GM21825 (cell line): ENCODE measurements around the gene LCMT1.

Source experiments
- ATAC-seq: cut with Tn5 transposase; IDR thresholded peaks from one replicate; pipeline ENCODE4 v1.9.1; 2021; ENCODE audit warnings: mild to moderate bottlenecking, moderate library complexity; ENCODE audit not compliant: unreplicated experiment

LCMT1 gene

DNA sequence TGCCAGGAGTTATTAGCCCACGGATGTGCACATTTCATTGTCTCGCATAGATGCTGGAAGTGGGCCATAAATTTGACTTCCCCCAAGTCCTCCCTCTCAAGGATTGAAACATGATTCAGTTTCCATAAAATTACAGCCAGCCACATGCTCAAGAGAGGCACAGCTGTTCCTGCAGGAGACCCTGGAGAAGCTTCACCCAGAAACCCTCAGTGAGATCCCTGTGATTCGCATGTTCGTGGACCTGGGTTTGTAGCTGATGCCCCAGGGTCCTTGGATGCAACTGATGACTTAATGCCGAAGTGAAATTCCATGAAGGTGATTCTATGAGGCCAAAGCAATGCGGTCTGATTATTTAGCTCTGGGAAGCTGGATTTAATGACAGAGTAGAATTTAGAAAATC lies 80.6 kb downstream of the LCMT1 start:
- ATAC-seq, result no peak

DNA sequence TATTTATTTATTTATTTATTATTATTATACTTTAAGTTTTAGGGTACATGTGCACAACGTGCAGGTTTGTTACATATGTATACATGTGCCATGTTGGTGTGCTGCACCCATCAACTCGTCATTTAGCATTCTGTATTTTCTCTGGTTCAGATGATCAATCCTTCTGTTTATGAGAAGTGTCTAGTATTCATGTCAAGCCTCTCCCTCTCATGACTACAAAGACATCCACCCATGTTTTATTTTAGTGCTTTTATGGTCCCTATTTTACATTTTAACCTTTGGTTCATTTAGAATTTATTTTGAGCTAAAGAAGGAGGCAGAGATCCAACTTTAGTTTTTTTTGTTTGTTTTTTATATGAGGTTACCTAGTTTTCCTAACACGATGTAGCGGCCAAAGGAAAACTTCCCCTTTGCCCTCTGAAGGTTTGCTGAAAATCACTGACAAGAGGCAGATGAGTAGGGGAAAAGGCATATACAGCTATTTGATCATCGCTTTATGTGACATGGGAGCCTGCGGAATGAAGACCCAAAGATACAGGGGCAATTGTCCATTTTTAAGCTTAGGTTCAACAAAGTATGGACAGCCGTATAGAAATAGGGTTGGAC lies 82.8 kb downstream of the LCMT1 start:
- no peak for ATAC-seq

DNA sequence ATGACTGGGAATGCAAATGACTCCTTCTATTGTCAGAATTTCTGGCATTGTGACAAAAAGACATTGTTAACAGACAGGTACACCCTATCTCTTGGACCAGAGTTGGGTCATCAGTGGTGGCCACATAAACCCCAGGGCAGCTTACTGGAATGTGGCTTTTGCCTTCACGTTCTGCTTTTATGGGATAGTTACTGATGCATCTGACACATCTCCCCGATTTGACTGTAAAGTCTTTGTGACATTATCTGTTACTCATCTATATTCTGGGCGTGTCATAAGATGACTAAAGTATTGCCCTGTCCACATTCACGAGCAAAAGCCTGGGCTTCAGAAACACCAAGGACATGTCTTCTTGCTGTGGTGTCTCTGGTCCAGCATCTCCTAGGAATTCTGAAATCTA lies 86.5 kb downstream of the LCMT1 start:
- ATAC-seq, result no peak

DNA sequence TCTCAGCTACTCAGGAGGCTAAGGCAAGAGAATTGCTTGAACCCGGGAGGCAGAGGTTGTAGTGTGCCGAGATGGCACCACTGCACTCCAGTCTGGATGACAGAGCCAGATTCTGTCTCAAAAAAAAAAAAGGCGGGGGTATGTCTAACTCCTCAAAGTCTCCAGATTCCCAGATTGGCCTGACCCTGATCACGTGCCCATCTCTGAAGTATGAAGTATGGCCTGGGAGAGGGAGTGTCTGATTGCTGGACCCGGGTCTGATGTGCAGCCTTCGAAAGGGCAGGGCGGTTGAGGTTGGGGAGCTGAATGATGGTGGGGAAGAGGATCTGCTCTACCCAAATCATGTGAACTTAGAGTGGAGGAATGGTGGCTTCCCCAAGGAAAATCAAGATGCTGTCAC lies 87.9 kb downstream of the LCMT1 start:
- no peak for ATAC-seq

- no peak for ATAC-seq
These were observed 99.2 kb downstream of the LCMT1 start for GRCh38 chr16:25210758-25211157.

DNA sequence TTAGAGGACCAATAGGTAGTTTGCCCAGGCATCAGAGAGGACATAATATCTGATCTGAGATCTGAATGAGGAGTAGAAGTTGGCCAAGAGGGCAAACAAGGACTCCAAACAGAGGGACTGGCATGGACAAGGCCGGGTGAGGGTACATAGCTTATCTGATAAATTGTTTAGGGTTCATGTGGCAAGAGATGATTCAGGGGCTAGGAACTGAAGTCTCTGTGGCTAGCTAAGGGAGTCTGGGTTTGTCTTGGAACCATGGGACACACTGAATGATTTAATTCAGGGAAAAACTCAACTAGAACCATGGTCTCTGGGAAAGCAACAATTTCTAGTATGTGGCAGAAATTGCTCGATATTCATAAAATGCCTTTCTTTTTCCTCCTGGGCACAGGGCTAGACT lies 101.1 kb downstream of the LCMT1 start:
- no peak for ATAC-seq

DNA sequence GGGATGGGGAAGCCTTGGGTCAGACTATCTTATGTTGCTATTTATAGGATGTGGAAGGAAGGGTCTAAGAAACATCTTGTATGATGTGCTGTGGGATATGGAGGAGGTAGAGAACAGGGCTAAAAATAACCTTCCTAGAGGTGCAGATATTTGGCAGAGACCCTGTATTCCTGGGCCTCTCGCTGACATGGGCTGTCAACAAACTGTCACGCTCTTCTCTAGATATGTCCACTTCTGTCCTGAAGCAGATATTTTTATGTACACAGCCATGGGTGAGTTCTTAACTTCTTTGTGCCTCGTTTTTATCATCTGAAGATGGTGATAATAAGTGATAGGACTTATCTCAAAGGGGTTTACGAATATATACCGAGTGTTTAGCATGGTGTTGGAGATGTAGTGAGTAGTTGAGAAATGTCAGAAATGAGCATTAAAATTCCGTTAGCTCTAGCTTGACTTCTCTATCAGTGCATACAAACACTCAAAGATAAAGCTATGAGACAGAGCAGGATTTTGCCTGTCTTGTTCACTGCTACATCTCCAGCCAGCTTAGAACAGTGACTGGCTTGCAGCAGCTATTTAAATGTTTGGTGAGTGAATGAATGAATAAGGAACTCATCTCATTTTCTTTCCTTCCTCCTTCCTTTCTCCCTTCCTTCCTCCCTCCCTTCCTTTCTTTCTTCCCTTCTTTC lies 102.3 kb downstream of the LCMT1 start:
- no peak for ATAC-seq

- no peak for ATAC-seq
These were observed 105.6 kb downstream of the LCMT1 start for GRCh38 chr16:25217112-25217511.

GRCh38 chr16:25217921-25218320 lies 106.4 kb downstream of the LCMT1 start:
- ATAC-seq, result no peak

GRCh38 chr16:25219070-25219737 lies 107.7 kb downstream of the LCMT1 start:
- ATAC-seq, result no peak

- no peak for ATAC-seq
These were observed 111.4 kb downstream of the LCMT1 start for GRCh38 chr16:25222959-25223358.

GRCh38 chr16:25223964-25224363 lies 112.4 kb downstream of the LCMT1 start:
- no peak for ATAC-seq

GRCh38 chr16:25224731-25225319 lies 113.3 kb downstream of the LCMT1 start:
- ATAC-seq, result no peak
